IPS-20b (cell line): ENCODE measurements around the gene PSMG3.

ENCODE experiments used
- H3K27ac ChIP-seq: one replicate; pipeline ENCODE4 v1.5.1; 2013; ENCODE audit warnings: low read length
- H3K27me3 ChIP-seq: 2 replicates; pipeline ENCODE4 v1.6.1; 2013; ENCODE audit warnings: mild to moderate bottlenecking, low read length, inconsistent platforms; ENCODE audit not compliant: insufficient read depth
- H3K36me3 ChIP-seq: 2 replicates; pipeline ENCODE4 v1.6.1; 2013; ENCODE audit warnings: low read depth, mild to moderate bottlenecking, inconsistent platforms, low read length, moderate library complexity; ENCODE audit not compliant: insufficient read depth
- H3K4me1 ChIP-seq: 2 replicates; pipeline ENCODE4 v1.6.1; 2013; ENCODE audit warnings: mild to moderate bottlenecking, control low read depth, inconsistent platforms, low read length, moderate library complexity; ENCODE audit not compliant: insufficient read depth
- H3K4me3 ChIP-seq: 2 replicates; pipeline ENCODE4 v1.5.1; 2013; ENCODE audit warnings: mild to moderate bottlenecking, low read length, inconsistent platforms
- H3K9ac ChIP-seq: 2 replicates; pipeline ENCODE4 v1.6.1; 2013; ENCODE audit warnings: low read depth, mild to moderate bottlenecking, inconsistent platforms, low read length, moderate library complexity
- H3K9me3 ChIP-seq: 2 replicates; pipeline ENCODE4 v1.6.1; 2013; ENCODE audit warnings: mild to moderate bottlenecking, low read depth, low read length, inconsistent platforms; ENCODE audit not compliant: insufficient read depth

PSMG3 gene

GRCh38 chr7:1554333-1555045, 15.3 kb downstream of the PSMG3 start:
- Histone ChIP-seq H3K4me3 (no peak overlapping the region), H3K27me3 (no peaks in the 10 kb centered on the region), H3K9me3 (no peaks in the 10 kb centered on the region), H3K27ac (no peak overlapping the region), H3K9ac (no peak overlapping the region), H3K4me1 (0 out of 2 replicates have a peak, but pooled peaks cover 5% of the 10 kb centered on the region), H3K36me3 (no peaks in the 10 kb centered on the region)

GRCh38 chr7:1553512-1554210, 16.2 kb downstream of the PSMG3 start:
- Histone ChIP-seq H3K4me3 (no peak overlapping the region), H3K9me3 (no peaks in the 10 kb centered on the region), H3K4me1 (0 out of 2 replicates have a peak, but pooled peaks cover 5% of the 10 kb centered on the region), H3K27ac (no peak overlapping the region), H3K36me3 (no peaks in the 10 kb centered on the region), H3K9ac (no peak overlapping the region), H3K27me3 (no peaks in the 10 kb centered on the region)

- Histone ChIP-seq H3K4me3 (no peak overlapping the region), H3K36me3 (no peaks in the 10 kb centered on the region), H3K4me1 (0 out of 2 replicates have a peak, but pooled peaks cover 5% of the 10 kb centered on the region), H3K27ac (no peak overlapping the region), H3K9ac (no peak overlapping the region), H3K27me3 (no peaks in the 10 kb centered on the region), H3K9me3 (no peaks in the 10 kb centered on the region)
Observed at GRCh38 chr7:1552200-1552599, 17.6 kb downstream of the PSMG3 start.

- Histone ChIP-seq H3K9ac (no peak overlapping the region), H3K4me3 (no peak overlapping the region), H3K4me1 (0 out of 2 replicates have a peak, but pooled peaks cover 4% of the 10 kb centered on the region), H3K36me3 (no peaks in the 10 kb centered on the region), H3K9me3 (no peaks in the 10 kb centered on the region), H3K27me3 (no peaks in the 10 kb centered on the region), H3K27ac (no peak overlapping the region)
Observed at GRCh38 chr7:1550846-1551155, 19.0 kb downstream of the PSMG3 start.

- no peaks in the 10 kb centered on the region for H3K9me3 ChIP-seq
- no peaks in the 10 kb centered on the region for H3K4me1 ChIP-seq
- H3K9ac ChIP-seq: no peak overlapping the region
- no peak overlapping the region for H3K4me3 ChIP-seq
- no peaks in the 10 kb centered on the region for H3K27me3 ChIP-seq
- no peaks in the 10 kb centered on the region for H3K36me3 ChIP-seq
- H3K27ac ChIP-seq: no peak overlapping the region
Observed at GRCh38 chr7:1550005-1550845, 19.6 kb downstream of the PSMG3 start.

- H3K36me3 ChIP-seq: no peaks in the 10 kb centered on the region
- H3K27me3 ChIP-seq: no peaks in the 10 kb centered on the region
- no peaks in the 10 kb centered on the region for H3K9me3 ChIP-seq
- no peaks in the 10 kb centered on the region for H3K4me1 ChIP-seq
- no peak overlapping the region for H3K27ac ChIP-seq
- no peak overlapping the region for H3K4me3 ChIP-seq
- H3K9ac ChIP-seq: no peak overlapping the region
Observed at GRCh38 chr7:1549357-1550004, 20.4 kb downstream of the PSMG3 start.

- no peaks in the 10 kb centered on the region for H3K27me3 ChIP-seq
- no peaks in the 10 kb centered on the region for H3K9me3 ChIP-seq
- no peak overlapping the region for H3K4me3 ChIP-seq
- no peaks in the 10 kb centered on the region for H3K4me1 ChIP-seq
- H3K9ac ChIP-seq: no peak overlapping the region
- no peak overlapping the region for H3K27ac ChIP-seq
- H3K36me3 ChIP-seq: no peaks in the 10 kb centered on the region
Observed at GRCh38 chr7:1548944-1549343, 20.9 kb downstream of the PSMG3 start.

- Histone ChIP-seq H3K27ac (no peak overlapping the region), H3K9ac (no peak overlapping the region), H3K4me3 (no peak overlapping the region), H3K27me3 (no peaks in the 10 kb centered on the region), H3K9me3 (no peaks in the 10 kb centered on the region), H3K36me3 (no peaks in the 10 kb centered on the region), H3K4me1 (no peaks in the 10 kb centered on the region)
Observed at GRCh38 chr7:1548438-1548831, 21.4 kb downstream of the PSMG3 start.

GRCh38 chr7:1547777-1548437, 21.9 kb downstream of the PSMG3 start:
- no peaks in the 10 kb centered on the region for H3K9me3 ChIP-seq
- H3K36me3 ChIP-seq: no peaks in the 10 kb centered on the region
- H3K4me3 ChIP-seq: no peak overlapping the region
- no peaks in the 10 kb centered on the region for H3K4me1 ChIP-seq
- no peaks in the 10 kb centered on the region for H3K27me3 ChIP-seq
- no peak overlapping the region for H3K9ac ChIP-seq
- no peak overlapping the region for H3K27ac ChIP-seq

GRCh38 chr7:1546909-1547776, 22.7 kb downstream of the PSMG3 start:
- H3K4me1 ChIP-seq: no peaks in the 10 kb centered on the region
- H3K9me3 ChIP-seq: no peaks in the 10 kb centered on the region
- no peak overlapping the region for H3K4me3 ChIP-seq
- H3K36me3 ChIP-seq: no peaks in the 10 kb centered on the region
- no peak overlapping the region for H3K27ac ChIP-seq
- no peaks in the 10 kb centered on the region for H3K27me3 ChIP-seq
- H3K9ac ChIP-seq: no peak overlapping the region
